Ovary (tissue), 9 donors: Measurements from ENCODE around the gene CDADC1. TPM values are rescaled to one million over a fixed set of nuclear protein-coding genes. Genes with fewer than 3 reads are reported as not detected.

Experiments
- DNase-seq, 5 donors: peaks; one replicate each; pipeline ENCODE4 v3.0.0-alpha.2; 2019 to 2020
- H3K27ac ChIP-seq, 2 donors: fragments of 200-600 bp; one replicate each; pipeline versions ENCODE4 v1.5.1 to v1.8.0; 2019 to 2022
- H3K27me3 ChIP-seq: fragments of 200-600 bp; one replicate; pipeline ENCODE4 v1.8.0; 2022
- H3K36me3 ChIP-seq: fragments of 200-600 bp; sonication (generic); one replicate; pipeline ENCODE4 v1.5.1; 2019
- H3K4me1 ChIP-seq: one replicate; pipeline ENCODE4 v1.8.1; 2013; ENCODE audit warnings: mild to moderate bottlenecking, moderate library complexity; ENCODE audit not compliant: insufficient read depth
- H3K4me3 ChIP-seq: fragments of 200-600 bp; sonication (generic); one replicate; pipeline ENCODE4 v1.5.1; 2017
- H3K9me3 ChIP-seq, 2 donors: fragments of 200-600 bp in 1 of 2; sonication (generic) in 1 of 2; one replicate each; pipeline versions ENCODE4 v1.5.1 to v1.8.1; 2013 to 2019; ENCODE audit warnings: mild to moderate bottlenecking in 1 of 2, moderate library complexity in 1 of 2
- CTCF ChIP-seq, 3 donors: fragments of 450-650 bp in 2 of 3; fragments of 200-600 bp in 1 of 3; IDR thresholded peaks; one replicate each; pipeline versions ENCODE4 v1.5.1 to v1.8.0; 2016 to 2022; ENCODE audit warnings: antibody characterized with exemption in 3 of 3, mild to moderate bottlenecking in 1 of 3
- EP300 ChIP-seq: sonication (generic); formaldehyde crosslinking; IDR thresholded peaks from one replicate; pipeline ENCODE4 v1.6.1; 2017; ENCODE audit warnings: antibody characterized with exemption
- POLR2A ChIP-seq: fragments of 450-650 bp; IDR thresholded peaks from one replicate; pipeline ENCODE4 v1.6.1; 2017; ENCODE audit warnings: antibody characterized with exemption, mild to moderate bottlenecking, moderate library complexity
- WGBS, 3 donors: extraction: QIAGEN DNeasy Blood & Tissue Kit in 1 of 3; methylation state at CpG; one replicate each; pipeline versions ENCODE4 v1.1.5 to v1.1.7; 2013 to 2017; 5-methylcytosine and 5-hydroxymethylcytosine counted together
- intact Hi-C, 4 donors: fragments of 100-400 bp; cut with DNase I; formaldehyde crosslinking; loops; one replicate each; pipeline versions ENCODE4 v1.11.0 to v1.15.1; 2022 to 2023
- polyA plus RNA-seq, 2 donors: library from polyadenylated mRNA; stranded (reverse); fragments of 200-250 nt in 1 of 2; fragments of 350-450 nt in 1 of 2; fragmentation: Illumina TruSeq in 1 of 2; extraction: RNeasy Lipid Tissue Mini Kit (QIAGEN cat#74804) in 1 of 2; gene quantifications; one replicate each; pipeline ENCODE4 v1.2.3, GENCODE V29; 2013 to 2014
- total RNA-seq, 7 donors: library from RNA; depleted of rRNA in 2 of 7; stranded (reverse); fragments of >200 nt in 2 of 7; fragmentation: NEBNext Ultra II Directional in 3 of 7; extraction: Animal tissue kit (Norgen Biotek cat#: 25700) in 3 of 7; gene quantifications; one replicate each; pipeline versions ENCODE4 v1.1.0 to v1.2.4, GENCODE V29; 2016 to 2023
- donor health status: DM: no; HTN: no; CAD: no; lungs with moderate emphysema.
- donor health status: DM: no; HTN: no; CAD: no.
- donor health status: Bipolar disorder and iron deficiency.
- donor health status: DM: yes; HTN: yes; CAD: no.
- donor health status: DM: no; HTN: no; CAD: no.
- donor health status: DM: yes; HTN: yes; CAD: no.

The CDADC1 gene
- total and polyA plus RNA-seq, 9 donors = 7.5 to 17.9 (median 13.0) TPM

- H3K36me3 ChIP-seq = no peaks in the 10 kb centered on the region
- WGBS, 3 donors = 50 to 64% (median 59%) methylated on average over 5 of the region's 5 CpGs
- H3K9me3 ChIP-seq = no peaks in the 10 kb centered on the region
- H3K4me1 ChIP-seq = no peaks in the 10 kb centered on the region
- TF ChIP-seq CTCF (IDR thresholded peaks at IDR 0.05) = no peak
- TF ChIP-seq EP300 = no peak
- H3K27ac ChIP-seq = no peak overlapping the region
- DNase-seq = no peak
- no peak overlapping the region for H3K4me3 ChIP-seq
- intact Hi-C loops = no loop called here
- H3K27me3 ChIP-seq = no peaks in the 10 kb centered on the region
Measured at GRCh38 chr13:49225223-49226042, 22.3 kb upstream of the CDADC1 start.

GRCh38 chr13:49226613-49227012 lies 21.1 kb upstream of the CDADC1 start:
- TF ChIP-seq CTCF (IDR thresholded peaks at IDR 0.05) = no peak
- TF ChIP-seq EP300 = no peak
- no peak for TF ChIP-seq POLR2A
- 89 to 93% (median 89%) methylated on average over 5 of the region's 5 CpGs for WGBS, 3 donors

GRCh38 chr13:49234741-49235140 lies 13.0 kb upstream of the CDADC1 start:
- H3K9me3 ChIP-seq = no peaks in the 10 kb centered on the region
- no peaks in the 10 kb centered on the region for H3K36me3 ChIP-seq
- intact Hi-C loops = no loop called here
- DNase-seq = no peak
- H3K27me3 ChIP-seq = no peaks in the 10 kb centered on the region
- H3K4me1 ChIP-seq = no peaks in the 10 kb centered on the region
- TF ChIP-seq EP300 (no peak), CTCF (IDR thresholded peaks at IDR 0.05) (no peak), POLR2A (no peak)
- H3K4me3 ChIP-seq = no peak overlapping the region
- no peak overlapping the region for H3K27ac ChIP-seq
- 88 to 96% (median 94%) methylated on average over 3 of the region's 3 CpGs for WGBS, 3 donors

More at GRCh38 chr13:49226613-49227012, 21.1 kb upstream of the CDADC1 start:
- no peaks in the 10 kb centered on the region for H3K36me3 ChIP-seq
- H3K27ac ChIP-seq = no peak overlapping the region
- no peaks in the 10 kb centered on the region for H3K27me3 ChIP-seq
- intact Hi-C loops = no loop called here
- H3K4me1 ChIP-seq = no peaks in the 10 kb centered on the region
- no peak for DNase-seq
- no peak overlapping the region for H3K4me3 ChIP-seq
- H3K9me3 ChIP-seq = no peaks in the 10 kb centered on the region

GRCh38 chr13:49235856-49236431 lies 11.8 kb upstream of the CDADC1 start:
- Histone ChIP-seq H3K9me3 (no peaks in the 10 kb centered on the region), H3K27ac (no peak overlapping the region), H3K4me3 (no peak overlapping the region), H3K36me3 (no peaks in the 10 kb centered on the region), H3K27me3 (no peaks in the 10 kb centered on the region), H3K4me1 (no peaks in the 10 kb centered on the region)
- 74 to 80% (median 76%) methylated on average over 6 of the region's 6 CpGs for WGBS, 3 donors
- intact Hi-C loops = no loop called here
- TF ChIP-seq EP300 (no peak), POLR2A (no peak), CTCF (IDR thresholded peaks at IDR 0.05) (no peak)
- DNase-seq = no peak
